HG02678 (cell line): ENCODE data around the gene DNAAF9.
"Not testable (repeated sequence)": the region's sequence is repeated elsewhere in the genome, so short reads cannot be mapped to it uniquely, and the experiment has no call there.

Source experiments
- ATAC-seq: cut with Tn5 transposase; IDR thresholded peaks from one replicate; pipeline ENCODE4 v1.9.1; 2021; ENCODE audit warnings: mild to moderate bottlenecking, moderate library complexity; ENCODE audit not compliant: unreplicated experiment

DNAAF9 gene

GRCh38 chr20:3407040-3407770 lies at the start of gene DNAAF9:
Gene DNAAF9, minus strand, starts transcription at chr20:3407669. Its CDS starts 112 bp downstream, at chr20:3407557.
- peak; percentile 26 for ATAC-seq

- no peak for ATAC-seq
Observed at GRCh38 chr20:3456648-3457047, 49.2 kb upstream of the DNAAF9 start.

- ATAC-seq: no peak
Observed at GRCh38 chr20:3454831-3455230, 47.4 kb upstream of the DNAAF9 start.

- ATAC-seq: no peak
Observed at GRCh38 chr20:3452690-3453089, 45.2 kb upstream of the DNAAF9 start.

- ATAC-seq: no peak
Observed at GRCh38 chr20:3452136-3452535, 44.7 kb upstream of the DNAAF9 start.

GRCh38 chr20:3449319-3449718 lies 41.9 kb upstream of the DNAAF9 start:
- no peak for ATAC-seq

- ATAC-seq: no peak
Observed at GRCh38 chr20:3447321-3447720, 39.9 kb upstream of the DNAAF9 start.

GRCh38 chr20:3446779-3447178 lies 39.3 kb upstream of the DNAAF9 start:
- no peak for ATAC-seq

- ATAC-seq: no peak
Observed at GRCh38 chr20:3436864-3437574, 29.6 kb upstream of the DNAAF9 start.

- no peak for ATAC-seq
Observed at GRCh38 chr20:3434232-3434631, 26.8 kb upstream of the DNAAF9 start.

- ATAC-seq: no peak
Observed at GRCh38 chr20:3433744-3434143, 26.3 kb upstream of the DNAAF9 start.

- no peak for ATAC-seq
Observed at GRCh38 chr20:3432844-3433243, 25.4 kb upstream of the DNAAF9 start.

- ATAC-seq: no peak
Observed at GRCh38 chr20:3431109-3431508, 23.6 kb upstream of the DNAAF9 start.

- ATAC-seq: peak; percentile 88
Observed at GRCh38 chr20:3430376-3431069, 23.1 kb upstream of the DNAAF9 start.

- not testable (repeated sequence) for ATAC-seq
Observed at GRCh38 chr20:3426766-3427165, 19.3 kb upstream of the DNAAF9 start.

- ATAC-seq: no peak
Observed at GRCh38 chr20:3423126-3423525, 15.7 kb upstream of the DNAAF9 start.

- no peak for ATAC-seq
Observed at GRCh38 chr20:3421985-3422384, 14.5 kb upstream of the DNAAF9 start.

GRCh38 chr20:3420211-3420707 lies 12.8 kb upstream of the DNAAF9 start:
- ATAC-seq: peak; percentile 89

GRCh38 chr20:3418161-3418560 lies 10.7 kb upstream of the DNAAF9 start:
- ATAC-seq: not testable (repeated sequence)

GRCh38 chr20:3414122-3414521 lies 6.7 kb upstream of the DNAAF9 start:
- no peak for ATAC-seq

GRCh38 chr20:3413393-3413889 lies 6.0 kb upstream of the DNAAF9 start:
- ATAC-seq: no peak
